NCI-H345 treated with DMSO at 0.1 percent for 48 hours (cell line): ENCODE data around the gene CERKL.
"Not testable (repeated sequence)": the region's sequence is repeated elsewhere in the genome, so short reads cannot be mapped to it uniquely, and the experiment has no call there.

Source experiments
- DNase-seq: peaks from one replicate; lab custom pipeline; 2025; ENCODE audit not compliant: unreplicated experiment; lab: John Stamatoyannopoulos, UW

Gene CERKL, protein sequence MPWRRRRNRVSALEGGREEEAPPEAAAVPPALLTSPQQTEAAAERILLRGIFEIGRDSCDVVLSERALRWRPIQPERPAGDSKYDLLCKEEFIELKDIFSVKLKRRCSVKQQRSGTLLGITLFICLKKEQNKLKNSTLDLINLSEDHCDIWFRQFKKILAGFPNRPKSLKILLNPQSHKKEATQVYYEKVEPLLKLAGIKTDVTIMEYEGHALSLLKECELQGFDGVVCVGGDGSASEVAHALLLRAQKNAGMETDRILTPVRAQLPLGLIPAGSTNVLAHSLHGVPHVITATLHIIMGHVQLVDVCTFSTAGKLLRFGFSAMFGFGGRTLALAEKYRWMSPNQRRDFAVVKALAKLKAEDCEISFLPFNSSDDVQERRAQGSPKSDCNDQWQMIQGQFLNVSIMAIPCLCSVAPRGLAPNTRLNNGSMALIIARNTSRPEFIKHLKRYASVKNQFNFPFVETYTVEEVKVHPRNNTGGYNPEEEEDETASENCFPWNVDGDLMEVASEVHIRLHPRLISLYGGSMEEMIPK

DNA sequence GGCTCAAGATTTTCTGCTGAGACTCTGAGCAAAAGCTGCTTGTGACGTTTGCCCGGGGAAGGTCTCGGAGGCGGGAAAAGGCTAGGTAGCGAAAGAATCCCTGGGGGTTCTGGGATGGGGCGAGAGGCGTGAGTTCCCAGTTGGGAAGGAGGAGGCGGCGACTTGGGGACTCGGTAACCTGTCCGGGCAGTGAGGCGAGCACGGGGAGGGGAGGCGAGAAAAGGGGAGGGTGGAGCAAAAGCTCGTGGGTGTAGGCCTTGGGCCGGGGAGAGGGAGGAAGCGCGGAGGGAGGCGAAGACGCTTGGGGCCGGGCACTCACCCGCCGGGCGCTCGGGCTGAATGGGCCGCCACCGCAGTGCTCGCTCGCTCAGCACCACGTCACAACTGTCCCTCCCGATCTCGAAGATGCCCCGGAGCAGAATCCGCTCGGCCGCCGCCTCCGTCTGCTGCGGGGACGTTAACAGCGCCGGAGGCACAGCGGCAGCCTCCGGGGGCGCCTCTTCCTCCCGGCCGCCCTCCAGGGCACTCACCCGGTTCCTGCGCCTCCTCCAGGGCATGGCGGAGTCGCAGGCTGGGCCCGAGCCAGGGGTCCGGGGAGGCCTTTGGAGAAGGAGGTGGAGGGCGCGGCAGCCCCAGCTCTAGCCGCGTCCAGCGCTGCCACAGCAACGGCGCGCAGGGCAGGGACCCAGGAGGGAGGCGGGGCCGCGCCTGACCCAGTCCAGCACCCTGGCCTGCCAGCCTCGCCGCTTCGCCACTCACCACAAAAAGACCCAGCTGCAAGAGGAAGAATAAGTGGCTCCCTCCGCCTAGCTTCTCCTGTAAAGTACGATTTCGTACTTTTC lies at the start of gene CERKL:
CERKL (minus strand) TSS at position 656 of the 842 bp plus-strand sequence; CDS start at position 557, 99 bp downstream.
- DNase-seq, result no peak

DNA sequence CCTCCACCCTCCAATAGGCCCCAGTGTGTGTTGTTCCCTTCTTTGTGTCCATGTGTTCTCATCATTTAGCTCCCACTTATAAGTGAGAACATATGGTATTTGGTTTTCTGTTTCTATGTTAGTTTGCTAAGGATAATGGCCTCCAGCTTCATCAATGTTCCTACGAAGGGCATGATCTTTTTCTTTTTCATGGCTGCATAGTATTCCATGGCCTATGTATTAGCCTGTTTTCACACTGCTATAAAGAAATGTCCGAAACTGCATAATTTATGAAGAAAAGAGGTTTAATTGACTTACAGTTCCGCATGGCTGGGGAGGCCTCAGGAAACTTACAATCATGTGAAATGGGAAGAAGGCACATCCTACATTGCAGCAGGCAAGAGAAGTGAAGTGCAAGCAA lies 45.6 kb upstream of the CERKL start:
- not testable (repeated sequence) for DNase-seq

DNA sequence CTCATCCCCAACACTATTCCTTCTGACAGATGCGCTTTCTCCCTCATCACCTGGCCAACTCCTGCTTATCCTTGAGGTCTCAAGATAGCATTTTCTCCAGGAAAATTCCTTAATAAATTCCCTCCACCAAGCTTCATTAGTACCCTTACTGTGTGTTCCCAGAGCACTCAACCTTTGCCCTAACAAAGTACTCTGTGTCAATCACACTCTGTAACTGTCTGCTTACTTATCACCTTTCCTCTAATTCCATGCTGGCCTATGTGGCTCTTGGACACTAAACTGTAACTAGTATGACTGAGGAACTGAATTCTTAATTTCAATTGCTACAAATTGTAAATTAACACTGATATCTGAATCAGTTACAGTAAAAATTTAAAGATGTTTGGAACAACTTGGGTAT lies 41.3 kb upstream of the CERKL start:
- no peak for DNase-seq

DNA sequence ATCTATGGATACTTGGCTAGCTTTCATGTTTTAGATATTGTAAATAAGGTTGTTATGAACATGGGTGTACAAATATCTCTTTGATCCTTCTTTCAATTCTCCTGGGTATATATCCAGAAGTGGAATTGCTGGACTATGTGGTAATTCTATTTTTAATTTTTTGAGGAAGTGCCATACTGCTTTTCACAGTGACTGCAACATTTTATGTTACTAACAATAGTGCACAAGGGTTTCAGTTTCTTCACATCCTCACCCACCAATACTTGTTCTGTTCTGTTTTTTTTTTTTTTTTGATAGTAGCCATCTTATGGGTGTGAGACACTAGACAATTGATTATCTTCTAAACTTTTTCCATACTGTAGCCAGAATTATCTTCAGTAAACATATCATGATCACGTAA lies 40.7 kb upstream of the CERKL start:
- no peak for DNase-seq

DNA sequence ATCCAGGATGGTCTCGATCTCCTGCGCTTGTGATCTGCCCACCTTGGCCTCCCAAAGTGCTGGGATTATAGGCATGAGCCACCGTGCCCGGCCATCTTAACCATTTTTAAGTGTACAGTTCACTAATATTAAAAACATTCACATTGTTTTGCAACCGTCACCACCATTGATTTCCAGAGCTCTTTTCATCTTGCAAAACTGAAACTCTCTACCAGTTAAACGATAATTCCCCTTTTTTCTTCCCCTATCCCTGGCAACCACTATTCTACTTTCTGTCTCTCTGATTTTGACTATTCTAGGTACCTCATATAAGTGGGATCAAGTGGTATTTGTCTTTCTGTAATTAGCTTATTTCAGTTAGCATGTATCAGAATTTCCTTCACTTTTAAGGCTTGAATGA lies 40.2 kb upstream of the CERKL start:
- no peak for DNase-seq

DNA sequence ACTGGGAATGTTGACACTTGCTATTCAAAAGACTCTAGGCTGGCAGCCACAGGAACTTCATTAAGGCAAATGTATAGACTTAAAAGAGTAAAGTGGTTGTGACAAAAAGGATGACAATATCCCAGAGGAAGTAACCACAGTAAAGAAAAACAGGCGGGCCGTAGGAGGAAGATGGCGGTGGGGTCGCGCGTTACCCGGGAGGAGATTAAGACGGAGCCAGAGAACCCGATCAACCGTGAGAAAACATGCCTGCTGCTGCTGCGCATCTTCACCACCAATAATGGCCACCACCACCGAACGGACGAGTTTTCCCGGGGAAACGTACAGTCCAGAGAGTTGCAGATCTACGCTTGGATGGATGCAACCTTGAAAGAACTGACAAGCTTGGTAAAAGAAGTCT lies 37.4 kb upstream of the CERKL start:
- no peak for DNase-seq

DNA sequence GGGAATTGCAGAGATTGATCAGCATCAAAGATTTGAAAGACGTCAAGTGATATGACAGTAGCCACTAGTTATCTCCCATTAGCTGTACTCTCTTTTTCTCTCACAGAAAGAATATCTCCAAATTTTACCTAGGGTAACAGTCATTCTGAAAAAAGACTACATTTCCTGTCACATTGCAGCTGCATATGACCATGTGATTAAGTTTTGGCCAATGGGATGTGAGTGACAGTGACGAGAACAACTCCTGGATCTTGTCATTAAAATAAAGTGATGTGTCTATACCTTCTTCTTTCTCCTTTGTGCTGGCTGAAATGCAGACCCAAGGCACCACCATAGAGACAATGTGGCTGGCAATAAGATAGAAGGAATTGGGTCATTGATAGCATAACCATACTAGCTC lies 34.0 kb upstream of the CERKL start:
- no peak for DNase-seq

DNA sequence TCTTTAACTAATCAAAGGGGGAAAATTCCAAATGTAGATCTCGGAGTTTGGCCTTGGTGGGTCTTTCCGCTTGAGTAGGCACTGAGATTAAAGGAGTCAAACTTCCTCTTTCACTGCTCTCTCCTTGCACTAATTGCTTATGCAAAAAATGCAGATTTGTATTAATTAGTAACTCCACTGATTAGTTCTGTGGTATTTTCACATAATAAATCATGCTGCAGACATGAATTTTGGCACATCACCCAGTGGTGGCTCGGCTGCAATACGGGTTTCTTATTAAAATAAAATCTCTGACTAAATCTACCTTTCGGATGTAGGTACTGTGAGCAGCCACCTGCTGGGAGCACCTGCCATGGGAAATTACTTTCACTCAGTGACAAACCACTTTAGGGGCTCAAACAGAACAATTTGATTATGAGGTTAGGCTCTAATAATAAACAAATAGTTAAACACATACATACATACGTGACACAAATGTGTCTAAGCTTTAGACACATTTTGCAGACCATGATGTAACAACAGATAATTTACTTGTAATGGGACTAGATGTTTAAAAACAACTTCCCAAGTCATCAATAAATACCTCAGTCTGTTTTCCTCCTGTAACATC lies 29.8 kb upstream of the CERKL start:
- DNase-seq, result peak; percentile 42

DNA sequence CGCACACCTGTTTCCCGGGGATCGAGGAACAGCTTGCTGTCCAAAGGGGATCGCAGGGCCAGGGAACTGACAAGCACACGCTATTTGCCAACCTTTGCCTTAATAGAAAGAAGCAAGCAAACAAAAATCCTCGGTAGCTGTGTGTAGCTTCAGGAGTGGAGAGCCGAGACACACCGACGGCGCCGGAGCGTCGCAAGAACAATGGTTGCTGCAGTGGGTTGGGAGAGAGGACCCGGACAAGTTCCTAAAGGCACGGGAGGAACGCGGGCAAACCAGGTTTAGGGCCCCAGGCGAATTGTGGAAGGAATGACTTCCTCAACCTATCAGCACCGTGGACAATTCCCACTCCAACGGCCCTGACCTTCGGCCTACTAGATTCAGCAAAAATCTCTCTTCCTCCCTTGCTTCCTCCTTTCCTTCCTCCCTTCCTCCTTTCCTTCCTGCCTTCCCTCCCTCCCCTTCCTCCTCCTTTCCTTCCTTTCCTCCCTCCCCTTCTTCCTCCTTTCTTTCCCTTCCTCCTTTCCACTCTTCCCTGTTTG lies 28.3 kb upstream of the CERKL start:
- no peak for DNase-seq

DNA sequence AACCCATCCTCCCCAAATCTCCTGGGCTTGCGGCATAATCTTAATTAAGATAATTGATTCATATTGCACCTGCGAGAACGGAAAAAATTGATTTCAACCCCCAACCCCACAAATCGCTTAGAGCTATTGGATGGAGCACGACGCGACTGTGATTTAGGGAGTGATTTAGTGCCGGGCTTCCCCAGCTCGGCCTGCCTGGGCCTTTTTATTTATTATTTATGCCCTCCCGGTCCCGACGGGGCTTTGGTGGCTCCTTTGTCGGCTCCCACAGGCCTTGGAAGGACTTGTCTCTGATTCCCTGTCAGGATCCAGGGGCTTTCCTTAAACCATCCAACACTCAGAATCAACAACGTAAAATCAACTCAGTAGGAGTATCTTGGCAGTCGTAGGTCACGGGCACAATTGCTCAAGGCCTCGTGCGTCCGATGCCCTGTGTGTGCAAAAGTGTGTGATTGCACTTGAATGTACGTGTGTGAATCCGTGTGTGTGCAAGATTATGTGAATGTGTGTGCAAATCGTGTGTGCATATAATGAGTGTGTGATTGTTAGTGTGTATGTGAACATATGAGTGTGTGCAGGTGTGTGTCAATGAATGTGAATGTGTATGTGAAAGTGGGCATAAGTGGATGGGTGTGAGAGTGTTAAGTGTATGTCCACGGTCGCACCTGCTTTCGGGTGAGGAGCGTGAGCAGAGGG lies 27.7 kb upstream of the CERKL start:
- no peak for DNase-seq

DNA sequence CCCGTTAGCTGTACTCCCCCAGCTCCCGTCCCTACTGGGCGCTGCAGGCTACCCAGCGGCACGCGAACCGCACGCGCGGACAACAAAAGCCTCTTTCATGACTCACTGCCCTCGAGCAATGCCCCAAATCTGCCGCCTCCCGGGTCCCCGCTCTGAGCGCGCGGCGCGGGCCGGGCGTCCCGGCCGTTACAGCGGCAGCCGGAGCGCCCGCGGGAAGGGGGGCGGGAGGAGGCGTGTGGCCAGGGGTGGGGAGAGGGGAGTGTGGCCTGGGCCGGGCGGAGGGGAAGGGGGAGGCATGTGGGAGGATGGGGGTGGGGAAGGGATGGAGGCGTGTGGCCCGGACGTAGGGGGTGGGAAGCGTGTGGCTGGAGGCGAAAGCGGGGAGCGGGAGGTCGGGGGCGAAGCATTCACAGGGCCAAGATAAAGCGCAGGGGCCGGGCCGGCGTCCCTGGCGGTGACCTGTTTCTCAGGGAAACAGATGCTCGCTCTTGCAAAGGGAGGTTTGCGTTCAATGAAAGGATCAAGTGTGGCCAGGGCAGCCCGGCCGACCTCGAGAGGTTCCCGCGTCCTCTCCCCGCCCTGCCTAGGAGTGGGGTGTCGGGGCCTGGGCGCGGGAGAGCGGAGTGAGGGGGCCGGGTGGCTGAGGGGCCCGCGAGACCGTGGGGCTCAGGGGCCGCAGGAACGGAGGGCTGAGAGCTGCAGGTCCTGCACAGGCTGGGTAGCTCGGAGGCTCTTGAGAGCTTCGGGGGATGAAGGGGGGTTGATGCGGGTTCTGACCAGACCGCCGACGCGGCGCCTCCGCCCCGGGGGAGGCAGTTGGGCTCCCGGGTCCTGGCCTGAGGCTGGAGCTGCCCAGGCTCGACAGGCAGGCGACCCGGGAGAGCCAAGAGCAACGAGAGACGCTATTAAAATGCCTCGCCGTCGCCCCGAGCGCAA lies 26.9 kb upstream of the CERKL start:
- DNase-seq, result no peak

DNA sequence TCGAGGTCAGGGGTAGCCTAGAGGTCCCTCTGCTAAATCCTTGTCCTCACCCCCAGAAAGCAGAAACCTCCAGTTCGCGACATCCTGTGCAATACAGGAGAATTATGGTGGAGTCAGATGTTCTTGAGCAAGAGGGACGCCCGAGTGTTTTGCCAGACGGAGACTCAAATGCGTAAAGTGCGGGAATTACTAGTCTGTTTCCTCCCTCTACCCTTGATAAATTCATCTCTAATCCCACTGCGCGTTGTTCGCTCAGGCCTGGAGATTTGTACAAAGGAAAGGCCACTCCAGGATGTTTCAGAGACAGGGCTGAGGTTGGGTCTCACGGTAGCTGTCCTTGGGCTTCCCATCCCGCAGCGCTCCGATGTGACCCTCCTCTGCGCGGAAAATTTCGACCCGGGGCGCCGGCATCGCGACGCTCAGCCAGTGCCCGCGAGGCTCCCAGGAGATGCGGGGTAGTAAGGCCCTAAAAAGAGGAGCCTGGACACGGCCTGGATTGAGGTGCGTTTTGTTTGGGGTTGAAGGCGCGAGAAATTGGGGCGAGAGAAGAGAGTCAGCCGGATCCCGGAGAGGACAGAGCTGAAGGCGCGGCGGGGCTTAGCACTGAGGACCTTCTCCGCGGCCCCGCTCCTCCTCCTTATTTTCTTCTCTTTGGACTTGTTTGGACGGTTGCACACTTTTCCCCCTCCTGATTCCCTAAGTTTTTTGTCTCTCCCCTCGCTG lies 26.1 kb upstream of the CERKL start:
- no peak for DNase-seq

DNA sequence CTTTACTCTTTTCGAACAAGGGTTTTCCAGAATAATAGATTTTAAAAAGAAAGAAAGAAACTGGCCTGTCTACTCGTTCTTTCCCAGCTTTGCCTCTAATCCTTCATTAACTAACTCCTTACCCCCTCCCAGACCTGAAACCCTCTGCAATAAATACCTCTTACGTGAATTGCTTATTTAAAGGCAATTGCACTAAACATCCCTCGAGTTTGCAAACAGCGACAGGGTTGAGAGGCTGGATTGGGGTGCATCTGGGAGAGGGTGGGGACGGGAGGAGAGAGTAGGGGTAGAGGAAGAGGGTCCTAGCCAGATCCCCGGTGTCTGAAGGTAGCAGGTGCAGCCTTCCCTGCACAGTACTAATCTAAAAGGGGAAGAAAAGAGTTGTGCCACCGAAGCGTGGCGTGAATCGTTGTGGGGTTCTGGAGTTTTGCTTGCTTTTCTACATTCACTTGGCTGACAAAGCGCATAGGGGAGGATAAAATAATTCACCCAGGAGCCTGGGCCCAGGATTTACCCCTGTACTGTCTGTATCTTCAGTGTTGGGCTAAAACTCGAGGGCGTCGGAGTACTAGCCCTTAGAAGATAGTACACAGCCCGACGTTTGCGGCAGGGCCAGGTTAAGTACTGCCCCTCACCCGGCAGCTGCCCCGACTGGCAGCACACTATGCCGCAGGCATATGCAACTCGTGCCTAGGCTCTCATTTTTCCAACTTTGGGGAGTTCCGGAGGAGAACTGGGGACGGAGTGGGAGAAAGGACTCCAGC lies 25.3 kb upstream of the CERKL start:
- DNase-seq, result no peak

DNA sequence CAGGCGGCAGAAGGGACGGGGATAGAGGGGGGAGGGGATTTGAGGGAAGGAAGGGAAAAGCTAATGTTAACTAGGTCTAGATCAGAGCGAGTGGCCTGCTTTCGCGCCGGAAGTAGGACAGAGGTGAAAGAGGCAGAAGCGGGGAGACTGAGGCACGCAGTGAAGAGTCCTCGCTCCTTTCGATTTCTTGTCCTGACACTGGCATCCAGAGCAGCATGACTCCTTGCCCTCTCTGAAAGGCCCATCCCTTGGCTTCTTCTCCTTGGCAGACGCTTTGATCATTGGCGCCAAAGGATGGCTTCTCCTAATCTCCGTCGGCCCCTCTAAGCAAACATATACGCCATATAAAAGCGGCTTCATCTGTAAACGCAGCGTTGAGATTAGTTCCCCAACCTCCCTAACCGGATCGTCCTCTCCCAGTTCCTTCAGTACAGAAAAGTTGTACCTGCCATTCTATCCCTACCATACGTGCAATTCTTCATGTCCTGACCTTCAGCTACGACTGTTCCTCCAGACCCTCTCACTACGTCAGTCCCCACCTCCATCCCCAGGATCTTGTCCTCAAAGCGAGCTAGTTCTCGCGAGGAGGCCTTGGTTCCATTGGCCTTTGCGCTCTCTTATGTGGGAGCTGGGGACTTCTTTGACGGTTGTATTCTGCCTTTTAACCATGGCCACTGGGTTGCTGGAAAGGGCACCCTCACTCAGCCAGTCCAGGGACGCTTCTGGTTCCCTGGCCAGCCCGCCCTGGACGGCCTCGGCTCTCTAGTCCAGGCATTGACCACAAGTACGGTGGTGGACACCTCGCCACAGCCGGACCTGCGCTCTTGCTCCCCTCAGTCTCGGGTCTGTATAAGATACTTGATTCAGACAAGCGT lies 24.3 kb upstream of the CERKL start:
- DNase-seq, result no peak

DNA sequence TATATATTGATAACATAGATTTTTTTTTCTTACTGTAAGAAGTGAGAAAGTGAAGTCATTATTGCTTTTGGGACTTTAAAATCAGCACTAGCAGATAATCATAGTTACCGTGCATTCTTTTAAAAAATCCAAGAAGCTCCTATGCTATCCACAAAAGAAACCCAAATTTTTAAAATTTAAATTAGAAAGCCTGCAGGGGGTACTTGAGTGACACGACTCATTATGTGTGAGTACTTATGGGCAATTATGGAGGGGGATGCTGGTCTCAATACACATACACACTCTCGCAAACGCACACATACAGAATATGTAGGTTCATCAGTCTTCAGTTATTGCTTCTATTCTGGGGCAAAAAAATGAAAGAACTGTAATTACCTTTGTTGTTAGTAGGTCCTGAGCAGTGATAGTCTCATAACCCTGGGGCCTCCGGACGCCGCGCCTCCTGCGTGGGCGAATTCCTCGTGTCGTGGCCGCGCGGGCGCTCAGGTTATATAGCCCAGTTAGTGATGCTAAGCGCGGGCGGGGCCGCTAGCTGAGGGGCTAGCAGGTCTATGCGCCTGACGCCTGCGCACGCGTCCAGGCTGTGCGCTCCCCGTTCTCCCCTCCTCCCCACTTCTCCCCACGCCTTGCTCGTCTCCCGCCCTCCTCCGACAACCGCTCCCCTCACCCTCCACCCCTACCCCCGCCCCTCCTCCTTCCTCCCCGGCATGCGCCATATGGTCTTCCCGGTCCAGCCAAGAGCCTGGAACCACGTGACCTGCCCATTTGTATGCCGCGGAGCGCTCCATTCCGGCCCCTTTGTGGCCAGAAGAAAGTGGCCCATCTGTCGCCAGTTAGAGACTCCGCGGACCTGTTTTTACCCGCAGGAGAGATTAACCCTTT lies 23.4 kb upstream of the CERKL start, which contains the start of gene NEUROD1:
NEUROD1 (minus strand) TSS at position 463 of the 882 bp plus-strand sequence. CDS start 1,657 bp downstream, outside the sequence.
- DNase-seq, result no peak

DNA sequence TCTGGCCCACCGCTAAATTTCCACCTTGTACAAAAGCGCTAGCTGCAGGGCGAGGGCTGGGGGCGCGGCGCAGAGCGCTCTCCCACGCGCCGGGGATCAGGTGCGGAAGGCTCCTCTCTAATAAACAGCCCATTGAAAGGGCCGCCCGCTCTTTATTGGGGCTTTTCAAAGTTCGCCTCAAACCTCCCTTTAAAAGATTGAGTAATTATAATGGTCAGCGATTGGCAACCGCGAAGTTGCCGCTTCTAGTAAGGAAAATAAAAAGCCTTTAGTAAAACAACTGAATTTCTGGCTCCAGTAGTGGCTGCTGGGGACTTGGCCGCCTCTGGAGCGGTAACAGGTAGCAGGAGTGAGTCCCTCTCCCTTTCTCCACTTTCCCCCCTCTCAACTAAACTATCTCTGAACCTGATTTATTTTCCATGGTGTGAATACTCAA lies 22.7 kb upstream of the CERKL start:
- no peak for DNase-seq
